ENCODE measurements around the gene SOD2. TPM values are rescaled to one million over a fixed set of nuclear protein-coding genes. Genes with fewer than 3 reads are reported as not detected.

Gene SOD2
- total RNA-seq, 1 experiment from 2014 or later = 48.3 TPM

Other genes with a start within 250 kb of the SOD2 start
- 56.3 and 61.8 TPM in 2 replicates for gene WTAP, start 34.3 kb upstream of the SOD2 start, total RNA-seq (2014; rRNA removed; shearing (Covaris generic))
- gene ACAT2, start 68.8 kb upstream of the SOD2 start, total RNA-seq (2014; rRNA removed; shearing (Covaris generic)) = 37.4 and 40.5 TPM in 2 replicates
- gene TCP1, start 96.4 kb upstream of the SOD2 start, total RNA-seq (2014; rRNA removed; shearing (Covaris generic)) = 210 and 251 TPM in 2 replicates
- gene MRPL18, start 97.2 kb upstream of the SOD2 start, total RNA-seq (2014; rRNA removed; shearing (Covaris generic)) = 107 and 120 TPM in 2 replicates
- gene PNLDC1, start 107.0 kb upstream of the SOD2 start, total RNA-seq (2014; rRNA removed; shearing (Covaris generic)) = not detected in 2 replicates
- not detected in 2 replicates for gene MAS1, start 197.7 kb upstream of the SOD2 start, total RNA-seq (2014; rRNA removed; shearing (Covaris generic))